ENCODE results near the gene PTPN20.

Gene PTPN20

DNA sequence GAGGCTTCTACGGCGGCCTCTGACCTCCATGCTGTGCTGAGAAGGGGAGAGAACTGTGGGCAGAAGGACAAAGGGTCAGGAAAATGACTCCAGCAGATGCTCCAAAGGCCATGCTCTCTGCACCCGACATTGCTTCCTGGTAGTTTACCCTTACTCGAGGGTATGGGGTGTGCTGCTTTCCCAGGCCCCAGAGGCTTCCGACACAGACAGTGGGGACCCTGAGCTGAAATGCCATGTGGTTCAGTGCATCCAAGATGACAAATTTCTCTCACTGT lies 130.9 kb downstream of the PTPN20 start:
- TF ChIP-seq FOXK2 (IDR thresholded peaks at IDR 0.05) (no peak), LEF1 (IDR thresholded peaks at IDR 0.05; ENCODE audit: borderline replicate concordance) (no peak), CTBP1 (IDR thresholded peaks at IDR 0.05; ENCODE audit: borderline replicate concordance) (no peak), FOXA1 (IDR thresholded peaks at IDR 0.05) (no peak), L3MBTL2 (conservative IDR thresholded peaks at IDR 0.05) (no peak)
- POLR2A ChIA-PET = no interaction called here
- CTCF ChIA-PET = no interaction called here
- no peak for DNase-seq (ENCODE audit: extremely low spot score)

DNA sequence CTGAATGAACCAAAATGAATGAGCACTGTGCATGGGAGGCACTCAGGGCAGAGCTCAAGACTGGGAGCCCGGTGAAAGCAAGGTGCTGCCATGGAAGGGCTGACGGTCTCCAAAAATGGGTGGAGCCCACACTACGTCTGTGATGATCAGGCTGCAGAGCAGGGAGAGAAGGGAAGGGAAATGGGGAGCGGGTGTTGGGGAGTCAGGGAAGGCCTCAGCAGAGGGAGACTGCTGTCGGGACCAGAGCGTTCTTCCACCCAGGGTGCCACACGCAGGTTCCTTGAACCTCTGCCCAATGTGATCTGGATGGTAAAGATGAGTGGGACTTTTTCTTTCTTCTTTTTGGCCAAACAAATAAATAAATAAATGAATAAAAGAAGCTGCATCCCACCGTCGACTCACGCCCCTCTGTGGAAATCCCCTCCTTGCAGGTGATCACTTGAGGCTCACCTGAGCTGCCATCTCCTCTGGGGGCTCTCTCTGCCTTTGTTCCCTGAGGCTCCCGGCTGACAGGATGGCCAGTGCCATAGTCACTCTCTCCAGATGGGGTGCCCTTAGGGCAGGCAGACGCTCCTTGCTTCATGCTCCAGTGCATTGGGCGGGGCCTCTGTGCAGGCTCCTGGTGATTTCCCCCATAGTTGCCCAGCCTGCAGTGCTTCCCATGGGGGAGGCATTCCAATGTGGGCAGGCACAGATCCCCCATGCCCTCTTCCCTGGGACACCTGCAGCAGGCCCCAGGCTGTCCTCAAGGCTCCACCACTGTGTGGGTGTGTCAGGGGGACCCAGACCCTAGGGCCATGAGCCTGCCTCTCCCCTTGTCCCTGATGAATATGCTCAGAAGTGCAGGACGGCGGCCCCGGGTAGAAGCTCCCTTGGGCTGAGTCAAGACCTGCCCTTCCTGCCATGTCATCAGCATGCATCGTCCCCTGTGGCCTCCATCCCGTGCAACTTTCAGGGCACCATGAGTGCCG lies 131.8 kb downstream of the PTPN20 start:
- ChIA-PET POLR2A (no interaction called here), CTCF (no interaction called here)
- TF ChIP-seq CTBP1 (IDR thresholded peaks at IDR 0.05; ENCODE audit: borderline replicate concordance) (no peak), HDGF (IDR thresholded peaks at IDR 0.05; ENCODE audit: borderline replicate concordance) (no peak), LEF1 (IDR thresholded peaks at IDR 0.05; ENCODE audit: borderline replicate concordance) (no peak), FOXM1 (IDR thresholded peaks at IDR 0.05; ENCODE audit: borderline replicate concordance) (no peak), ARNT (IDR thresholded peaks at IDR 0.05) (no peak), BHLHE40 (IDR thresholded peaks at IDR 0.05; ENCODE audit: borderline replicate concordance) (no peak), L3MBTL2 (conservative IDR thresholded peaks at IDR 0.05) (no peak), ELF4 (IDR thresholded peaks at IDR 0.05) (no peak), FOXK2 (IDR thresholded peaks at IDR 0.05) (no peak)
- TF ChIP-seq, protein P1, sequence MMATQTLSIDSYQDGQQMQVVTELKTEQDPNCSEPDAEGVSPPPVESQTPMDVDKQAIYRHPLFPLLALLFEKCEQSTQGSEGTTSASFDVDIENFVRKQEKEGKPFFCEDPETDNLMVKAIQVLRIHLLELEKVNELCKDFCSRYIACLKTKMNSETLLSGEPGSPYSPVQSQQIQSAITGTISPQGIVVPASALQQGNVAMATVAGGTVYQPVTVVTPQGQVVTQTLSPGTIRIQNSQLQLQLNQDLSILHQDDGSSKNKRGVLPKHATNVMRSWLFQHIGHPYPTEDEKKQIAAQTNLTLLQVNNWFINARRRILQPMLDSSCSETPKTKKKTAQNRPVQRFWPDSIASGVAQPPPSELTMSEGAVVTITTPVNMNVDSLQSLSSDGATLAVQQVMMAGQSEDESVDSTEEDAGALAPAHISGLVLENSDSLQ (IDR thresholded peaks at IDR 0.05) = no peak
- no peak for DNase-seq (ENCODE audit: extremely low spot score)

DNA sequence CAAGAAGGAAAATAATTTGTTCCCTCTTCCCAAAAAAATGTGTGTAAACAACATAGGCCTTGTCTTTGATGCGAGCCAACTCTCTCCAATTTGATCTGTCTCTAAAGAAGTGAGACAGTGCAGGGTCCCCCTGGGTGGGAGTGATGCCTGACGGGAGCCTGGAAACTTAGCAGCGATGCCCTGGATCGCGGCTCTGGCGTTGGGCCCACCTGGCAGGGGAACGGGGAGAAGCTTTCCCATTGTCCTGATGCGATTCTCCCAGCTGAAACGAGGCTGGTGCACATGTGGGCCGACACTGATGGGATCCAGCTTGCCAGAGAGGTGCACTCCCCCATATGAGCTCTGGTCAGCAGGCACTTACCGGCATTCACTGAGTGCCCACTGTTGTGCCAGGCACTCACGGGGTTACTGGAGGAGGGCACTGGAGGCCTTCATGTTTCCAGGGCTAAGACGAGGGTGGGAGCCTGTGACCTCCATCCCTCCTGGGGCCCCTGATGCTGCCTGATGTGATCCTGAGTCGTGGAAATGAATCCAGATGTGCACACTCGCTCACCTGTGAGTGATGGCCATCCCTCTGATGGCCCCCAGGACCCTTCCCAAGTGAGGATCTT lies 132.8 kb downstream of the PTPN20 start:
- TF ChIP-seq SUZ12 (IDR thresholded peaks at IDR 0.05) (no peak), LEF1 (IDR thresholded peaks at IDR 0.05; ENCODE audit: borderline replicate concordance) (no peak), NFRKB (IDR thresholded peaks at IDR 0.05) (no peak), ARNT (IDR thresholded peaks at IDR 0.05) (no peak), FOXM1 (IDR thresholded peaks at IDR 0.05; ENCODE audit: borderline replicate concordance) (no peak), L3MBTL2 (conservative IDR thresholded peaks at IDR 0.05) (no peak), HDGF (IDR thresholded peaks at IDR 0.05; ENCODE audit: borderline replicate concordance) (no peak)
- ChIA-PET CTCF (no interaction called here), POLR2A (no interaction called here)
- DNase-seq (ENCODE audit: extremely low spot score) = no peak

DNA sequence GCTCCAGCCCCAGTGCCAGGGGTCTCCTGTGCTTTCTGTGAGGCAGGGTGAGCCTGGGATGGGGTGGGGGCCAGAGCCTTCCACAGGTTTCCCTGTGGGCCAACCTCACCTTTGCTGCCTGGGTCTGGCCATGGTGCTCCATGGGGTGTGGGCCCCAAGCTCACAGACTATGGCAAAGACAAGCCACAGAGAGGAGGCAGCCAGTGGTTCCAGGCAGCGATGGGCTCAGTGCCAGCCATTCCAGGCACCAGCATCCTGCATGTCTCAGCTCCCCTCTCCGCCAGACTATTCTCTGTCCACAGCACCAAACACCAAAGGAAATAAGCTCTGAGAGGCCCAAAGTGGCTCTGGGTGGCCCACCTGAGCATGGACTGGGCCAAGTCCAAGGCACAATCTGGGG lies 133.5 kb downstream of the PTPN20 start:
- POLR2A ChIA-PET = no interaction called here
- DNase-seq (ENCODE audit: extremely low spot score) = no peak
- CTCF ChIA-PET = no interaction called here
- TF ChIP-seq SUZ12 (IDR thresholded peaks at IDR 0.05) = no peak

DNA sequence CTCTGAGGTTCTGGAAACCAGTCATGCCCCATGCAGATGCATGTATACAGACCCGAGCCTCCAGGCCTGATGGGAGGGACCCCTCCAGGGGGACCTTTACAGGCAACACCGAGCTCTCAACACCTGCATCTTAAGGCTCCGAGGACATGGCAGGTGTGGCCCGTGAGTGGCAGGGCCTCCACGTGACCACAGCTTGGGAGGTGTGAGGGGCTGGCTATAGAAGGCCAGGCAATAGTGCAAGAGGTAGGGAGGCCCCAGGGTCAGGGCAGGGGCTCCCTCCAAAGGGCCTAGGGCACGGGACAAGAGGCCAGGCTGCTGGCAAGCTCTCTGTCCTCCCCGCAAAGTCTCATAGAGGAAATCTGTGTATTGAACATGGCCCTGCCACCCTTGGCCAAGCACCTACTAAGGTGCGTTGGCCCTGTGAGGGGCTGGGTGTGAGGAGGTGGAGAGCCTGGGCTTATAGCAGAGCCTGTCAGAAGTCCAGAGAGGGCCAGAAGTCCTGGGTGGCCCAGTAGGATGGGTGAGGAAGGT lies 134.2 kb downstream of the PTPN20 start:
- TF ChIP-seq SP1 (IDR thresholded peaks at IDR 0.05) (no peak), FOXK2 (IDR thresholded peaks at IDR 0.05) (no peak), SUZ12 (IDR thresholded peaks at IDR 0.05) (no peak), NFRKB (IDR thresholded peaks at IDR 0.05) (no peak), LEF1 (IDR thresholded peaks at IDR 0.05; ENCODE audit: borderline replicate concordance) (no peak), BHLHE40 (IDR thresholded peaks at IDR 0.05; ENCODE audit: borderline replicate concordance) (no peak), CTBP1 (IDR thresholded peaks at IDR 0.05; ENCODE audit: borderline replicate concordance) (no peak), FOXA1 (IDR thresholded peaks at IDR 0.05) (no peak), ELF4 (IDR thresholded peaks at IDR 0.05) (no peak), TARDBP (IDR thresholded peaks at IDR 0.05) (no peak), ZNF384 (IDR thresholded peaks at IDR 0.05) (no peak), HDGF (IDR thresholded peaks at IDR 0.05; ENCODE audit: borderline replicate concordance) (no peak)
- ChIA-PET CTCF (no interaction called here), POLR2A (no interaction called here)
- DNase-seq (ENCODE audit: extremely low spot score) = no peak

DNA sequence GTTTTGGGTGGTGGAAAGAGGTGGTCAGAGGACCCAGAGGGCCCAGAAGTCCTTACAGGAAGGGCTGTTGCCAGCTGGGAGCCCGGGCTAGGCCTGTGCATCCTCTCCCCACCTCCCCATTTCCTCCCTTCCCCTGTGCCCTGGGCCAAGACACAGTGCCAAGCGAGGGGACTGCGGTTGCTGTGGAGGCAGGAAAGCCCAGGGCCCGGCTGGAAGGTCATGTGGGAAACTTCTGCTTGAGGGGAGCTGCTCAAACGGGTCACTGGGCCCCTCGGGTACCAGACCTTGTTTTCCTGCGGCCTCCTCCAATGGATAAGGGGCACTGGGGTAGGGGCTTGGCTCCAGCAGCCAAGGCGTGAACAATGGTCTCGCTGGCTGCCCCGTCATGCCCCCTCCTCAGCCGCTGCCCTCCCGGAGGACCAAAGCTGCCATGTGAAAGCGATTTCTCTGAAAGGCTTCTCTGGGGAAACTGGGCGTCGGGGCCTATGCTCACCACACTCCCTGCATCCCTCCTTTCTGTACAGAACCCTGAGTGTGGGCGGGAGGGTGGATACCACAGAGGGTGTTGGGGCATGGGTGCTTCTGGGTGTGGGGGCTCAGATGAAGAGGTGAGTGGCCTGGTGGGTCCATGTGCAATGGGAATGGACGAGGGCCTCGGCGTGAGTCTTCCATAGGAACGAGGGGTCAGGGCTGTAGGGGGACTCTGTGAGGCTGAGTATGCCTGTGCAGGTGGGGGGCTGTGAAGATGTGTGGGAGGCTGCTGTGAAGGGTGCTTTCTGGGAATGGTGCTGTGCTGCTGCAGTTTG lies 135.3 kb downstream of the PTPN20 start:
- POLR2A ChIA-PET = no interaction called here
- DNase-seq (ENCODE audit: extremely low spot score) = no peak

DNA sequence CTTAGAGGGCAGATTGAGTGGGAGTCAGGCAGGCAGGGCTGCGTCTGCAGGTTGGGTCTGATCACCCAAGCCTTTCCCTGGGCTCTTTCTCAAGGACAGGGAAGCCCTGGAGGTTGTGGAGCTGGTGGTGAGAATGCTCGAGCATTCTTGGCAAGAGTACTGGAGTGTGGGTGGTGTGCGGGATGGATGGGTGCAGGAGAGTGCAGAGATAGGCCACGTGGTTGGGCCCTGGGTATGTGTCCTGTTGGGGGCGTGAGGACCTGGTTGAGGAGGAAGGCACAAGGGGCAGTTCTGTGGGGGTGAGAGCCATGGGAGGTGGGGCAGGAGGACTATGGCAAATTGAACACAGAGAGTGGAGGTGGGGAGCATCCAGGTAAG lies 135.9 kb downstream of the PTPN20 start:
- no peak for DNase-seq (ENCODE audit: extremely low spot score)
- POLR2A ChIA-PET = no interaction called here
- TF ChIP-seq FOXK2 (IDR thresholded peaks at IDR 0.05) (no peak), CTBP1 (IDR thresholded peaks at IDR 0.05; ENCODE audit: borderline replicate concordance) (no peak), L3MBTL2 (conservative IDR thresholded peaks at IDR 0.05) (no peak), BHLHE40 (IDR thresholded peaks at IDR 0.05; ENCODE audit: borderline replicate concordance) (no peak), ZNF384 (IDR thresholded peaks at IDR 0.05) (no peak), SUZ12 (IDR thresholded peaks at IDR 0.05) (no peak), ARNT (IDR thresholded peaks at IDR 0.05) (no peak), SP1 (IDR thresholded peaks at IDR 0.05) (no peak), FOXA1 (IDR thresholded peaks at IDR 0.05) (no peak), ELF4 (IDR thresholded peaks at IDR 0.05) (no peak), NFRKB (IDR thresholded peaks at IDR 0.05) (no peak)
- CTCF ChIA-PET = interaction anchor here (1.0 to 2.2 kb wide), 8 partner anchors 8 to 265 kb away, joined by 3 to 32 read pairs (median 4); no protein-coding TSS in a partner anchor

More for the DNA sequence above, 135.3 kb downstream of the PTPN20 start:
- CTCF ChIA-PET = interaction anchor here (0.6 to 1.1 kb wide), 2 partner anchors 15 to 213 kb away, joined by 3 read pairs; no protein-coding TSS in a partner anchor
- no peak for TF ChIP-seq ZNF384 (IDR thresholded peaks at IDR 0.05)
- TF ChIP-seq SP1 (IDR thresholded peaks at IDR 0.05) = no peak
- no peak for TF ChIP-seq CTBP1 (IDR thresholded peaks at IDR 0.05; ENCODE audit: borderline replicate concordance)
- TF ChIP-seq BHLHE40 (IDR thresholded peaks at IDR 0.05; ENCODE audit: borderline replicate concordance) = no peak
- TF ChIP-seq ELF4 (IDR thresholded peaks at IDR 0.05) = no peak
- no peak for TF ChIP-seq NFRKB (IDR thresholded peaks at IDR 0.05)
- no peak for TF ChIP-seq SUZ12 (IDR thresholded peaks at IDR 0.05)
